Left ventricle myocardium inferior (tissue), 1 donor: Measurements from ENCODE around the gene PPM1M. TPM values are rescaled to one million over a fixed set of nuclear protein-coding genes. Genes with fewer than 3 reads are reported as not detected.

ENCODE experiments used
- DNase-seq: peaks from one replicate; pipeline ENCODE4 v3.0.0-alpha.2; 2020
- H3K27ac ChIP-seq: fragments of 200-600 bp; replicated peaks from 2 replicates; pipeline ENCODE4 v1.8.0; 2021
- H3K27me3 ChIP-seq: fragments of 200-600 bp; 2 replicates; pipeline ENCODE4 v1.8.0; 2021; ENCODE audit warnings: low read depth
- H3K36me3 ChIP-seq: fragments of 200-600 bp; 2 replicates; pipeline ENCODE4 v1.8.0; 2021
- H3K4me1 ChIP-seq: fragments of 200-600 bp; 2 replicates; pipeline ENCODE4 v1.8.0; 2021
- H3K4me3 ChIP-seq: fragments of 200-600 bp; 2 replicates; pipeline ENCODE4 v1.8.0; 2021; ENCODE audit warnings: mild to moderate bottlenecking, moderate library complexity
- H3K9me3 ChIP-seq: fragments of 200-600 bp; replicated peaks from 2 replicates; pipeline ENCODE4 v1.8.0; 2021
- intact Hi-C: fragments of 100-400 bp; cut with micrococcal nuclease; formaldehyde crosslinking; loops from one replicate; pipeline ENCODE4 v1.11.0; 2022
- total RNA-seq: library from RNA; stranded (reverse); fragmentation: NEBNext Ultra II Directional; extraction: Animal tissue kit (Norgen Biotek cat#: 25700); gene quantifications from one replicate; pipeline ENCODE4 v1.2.1, GENCODE V29; 2021
- TF ChIP-seq, protein P1 (sequence below): fragments of 200-600 bp; IDR thresholded peaks from 2 replicates; pipeline ENCODE4 v1.8.0; 2021; ENCODE audit warnings: antibody characterized with exemption, mild to moderate bottlenecking, borderline replicate concordance
- donor health status: DM: no; HTN: yes; CAD: no; lungs with severe emphysema.

Gene PPM1M
- total RNA-seq, 1 donor from 2014 or later, result 9.2 TPM

DNA sequence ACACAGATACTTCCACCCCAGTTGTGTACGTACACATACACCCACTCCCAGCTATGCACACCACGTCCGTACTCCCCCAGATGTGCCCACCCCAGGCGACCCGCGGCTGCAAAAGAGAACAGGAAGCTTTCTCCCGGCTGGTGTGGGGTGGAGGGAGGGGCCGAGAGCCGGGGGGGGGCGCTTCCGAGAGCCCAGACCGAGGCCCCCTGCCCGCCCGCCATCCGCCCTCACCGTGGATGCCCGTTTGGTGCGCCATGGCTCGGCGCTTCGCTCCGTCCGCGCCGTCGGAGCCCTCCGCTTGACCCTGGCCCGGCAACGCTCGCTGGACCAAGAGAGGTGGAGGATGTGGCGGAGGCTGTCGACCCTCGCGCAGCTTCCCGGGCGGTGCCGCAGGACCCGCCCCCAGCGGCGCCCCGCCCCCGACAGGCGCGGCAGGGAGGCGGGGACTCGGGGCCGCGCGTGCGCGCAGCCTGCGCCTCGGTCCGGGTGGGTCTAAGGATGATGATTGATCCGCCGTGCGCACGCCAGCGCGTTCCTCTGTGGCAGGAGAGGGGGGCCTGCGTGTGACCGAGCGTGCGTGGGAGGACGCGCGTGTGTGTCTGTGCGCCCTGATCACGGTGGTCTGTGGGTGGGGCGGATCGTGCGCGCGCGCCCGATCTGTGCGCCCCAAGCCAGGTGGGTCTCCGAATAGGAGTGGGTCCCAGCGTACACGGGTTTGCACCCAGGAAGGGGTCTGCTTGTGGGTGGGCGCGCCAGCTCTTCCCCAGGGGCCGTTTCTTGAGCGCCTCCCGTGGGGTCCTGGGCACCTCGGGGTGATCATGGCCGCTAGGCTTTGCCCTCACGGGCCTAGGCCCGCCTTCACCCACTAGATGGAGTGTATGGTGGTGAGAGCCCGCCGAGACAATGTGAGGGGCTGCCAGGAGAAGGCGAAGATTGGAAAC lies 6.5 kb upstream of the PPM1M start, which contains the start of gene TWF2:
TSS of gene TWF2 (minus strand) at position 398 of the 941 bp plus-strand sequence. CDS start at position 256, 142 bp downstream.
- Histone ChIP-seq H3K4me3 (peak within 1 kb of the TSS; percentile 91), H3K27ac (peak within 1 kb of the TSS; percentile 94), H3K27me3 (no peaks in the 10 kb centered on the region), H3K9me3 (no peaks in the 10 kb centered on the region), H3K36me3 (no peaks in the 10 kb centered on the region), H3K4me1 (peaks cover 67% of the 10 kb centered on the region)
- intact Hi-C loops, result no loop called here
- peak; percentile 80 for DNase-seq
- TF ChIP-seq, protein P1, sequence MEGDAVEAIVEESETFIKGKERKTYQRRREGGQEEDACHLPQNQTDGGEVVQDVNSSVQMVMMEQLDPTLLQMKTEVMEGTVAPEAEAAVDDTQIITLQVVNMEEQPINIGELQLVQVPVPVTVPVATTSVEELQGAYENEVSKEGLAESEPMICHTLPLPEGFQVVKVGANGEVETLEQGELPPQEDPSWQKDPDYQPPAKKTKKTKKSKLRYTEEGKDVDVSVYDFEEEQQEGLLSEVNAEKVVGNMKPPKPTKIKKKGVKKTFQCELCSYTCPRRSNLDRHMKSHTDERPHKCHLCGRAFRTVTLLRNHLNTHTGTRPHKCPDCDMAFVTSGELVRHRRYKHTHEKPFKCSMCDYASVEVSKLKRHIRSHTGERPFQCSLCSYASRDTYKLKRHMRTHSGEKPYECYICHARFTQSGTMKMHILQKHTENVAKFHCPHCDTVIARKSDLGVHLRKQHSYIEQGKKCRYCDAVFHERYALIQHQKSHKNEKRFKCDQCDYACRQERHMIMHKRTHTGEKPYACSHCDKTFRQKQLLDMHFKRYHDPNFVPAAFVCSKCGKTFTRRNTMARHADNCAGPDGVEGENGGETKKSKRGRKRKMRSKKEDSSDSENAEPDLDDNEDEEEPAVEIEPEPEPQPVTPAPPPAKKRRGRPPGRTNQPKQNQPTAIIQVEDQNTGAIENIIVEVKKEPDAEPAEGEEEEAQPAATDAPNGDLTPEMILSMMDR, result peak; percentile 58

GRCh38 chr3:52240059-52240885 lies 5.3 kb upstream of the PPM1M start:
- TF ChIP-seq, protein P1, result no peak
- H3K27me3 ChIP-seq, result no peaks in the 10 kb centered on the region
- H3K4me1 ChIP-seq, result peaks cover 65% of the 10 kb centered on the region
- H3K27ac ChIP-seq, result peak overlapping the region; percentile 94
- intact Hi-C loops, result no loop called here
- H3K9me3 ChIP-seq, result no peaks in the 10 kb centered on the region
- H3K4me3 ChIP-seq, result peak overlapping the region; percentile 91
- no peaks in the 10 kb centered on the region for H3K36me3 ChIP-seq
- DNase-seq, result peak; percentile 31

- Histone ChIP-seq H3K4me3 (no peak overlapping the region), H3K27ac (peak overlapping the region; percentile 94), H3K36me3 (no peaks in the 10 kb centered on the region), H3K4me1 (peaks cover 62% of the 10 kb centered on the region), H3K27me3 (no peaks in the 10 kb centered on the region), H3K9me3 (no peaks in the 10 kb centered on the region)
- TF ChIP-seq, protein P1, result no peak
- intact Hi-C loops, result no loop called here
- no peak for DNase-seq
Measured at GRCh38 chr3:52240886-52241370, 4.6 kb upstream of the PPM1M start.

DNA sequence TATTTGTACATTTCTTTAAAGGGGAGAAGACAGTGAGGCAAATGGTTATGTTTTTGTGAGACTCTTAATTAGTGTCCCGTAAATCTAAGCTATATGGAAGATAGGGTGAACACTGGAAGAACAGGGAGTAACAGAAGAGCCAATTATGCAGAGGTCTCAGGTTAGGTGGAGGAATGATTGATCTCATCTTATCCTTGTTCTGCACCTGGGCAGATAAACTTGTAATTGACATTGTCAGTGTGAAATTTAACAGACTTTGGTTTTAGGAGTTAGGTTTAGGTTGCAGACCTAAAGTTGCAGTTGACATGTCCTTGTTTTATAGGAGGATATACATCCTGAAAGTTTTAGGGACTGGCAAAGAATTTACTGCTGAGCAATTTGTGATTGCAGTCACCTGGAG lies 3.5 kb upstream of the PPM1M start:
- no peak overlapping the region for H3K4me3 ChIP-seq
- TF ChIP-seq, protein P1, result no peak
- no peaks in the 10 kb centered on the region for H3K36me3 ChIP-seq
- no peak overlapping the region for H3K27ac ChIP-seq
- H3K9me3 ChIP-seq, result no peaks in the 10 kb centered on the region
- H3K4me1 ChIP-seq, result peaks cover 62% of the 10 kb centered on the region
- intact Hi-C loops, result no loop called here
- no peaks in the 10 kb centered on the region for H3K27me3 ChIP-seq
- DNase-seq, result no peak

- H3K36me3 ChIP-seq, result peaks cover 6% of the 10 kb centered on the region
- H3K4me1 ChIP-seq, result peaks cover 53% of the 10 kb centered on the region
- TF ChIP-seq, protein P1, result no peak
- no peak overlapping the region for H3K4me3 ChIP-seq
- DNase-seq, result peak; percentile 33
- H3K27me3 ChIP-seq, result no peaks in the 10 kb centered on the region
- intact Hi-C loops, result no loop called here
- H3K9me3 ChIP-seq, result no peaks in the 10 kb centered on the region
- peak overlapping the region; percentile 88 for H3K27ac ChIP-seq
Measured at GRCh38 chr3:52243791-52244628, 1.5 kb upstream of the PPM1M start.
